Measurements from ENCODE around the gene MRPL42. TPM values are rescaled to one million over a fixed set of nuclear protein-coding genes. Genes with fewer than 3 reads are reported as not detected.

Gene MRPL42
- total and polyA plus RNA-seq, 2 donors (not counting 1 experiment from before 2014, with no cell fraction given) = 31.5 to 45.2 TPM

DNA sequence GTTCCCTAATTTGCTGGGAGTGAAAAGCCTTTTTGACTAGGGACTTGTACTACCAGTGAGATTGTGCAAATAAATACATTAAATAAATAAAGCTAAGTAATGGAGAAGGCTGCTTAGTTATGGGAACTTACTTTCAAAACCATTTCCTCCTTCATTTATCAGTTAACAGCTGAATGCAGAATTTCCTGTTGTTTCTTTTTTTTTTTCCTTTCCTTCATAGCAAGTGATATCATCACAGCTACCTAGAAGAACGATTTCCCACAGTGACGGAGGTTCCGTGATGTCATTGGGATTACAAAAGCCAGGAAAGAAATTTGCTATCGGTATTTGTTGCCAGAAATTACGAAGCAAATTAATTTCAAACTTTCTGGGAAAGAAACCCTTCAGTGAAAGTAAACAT, 63.0 kb downstream of the MRPL42 start:
- Histone ChIP-seq H3K9me3 (ENCODE audit: control extremely low read depth in 1 of 3, control insufficient read depth in 2 of 3, insufficient read depth in 1 of 3, low read length in 2 of 3) (peaks cover 0 to 8% (median 0%) of the 10 kb centered on the region in 3 donors), H2AFZ (ENCODE audit: insufficient read depth, low read depth, low read length, poor library complexity, severe bottlenecking) (no peak overlapping the region), H3K36me3 (replicated peaks in 1 of 2; ENCODE audit: control extremely low read depth in 1 of 2, control insufficient read depth in 1 of 2, extremely low read depth in 1 of 2, insufficient read depth in 2 of 2, low read length in 1 of 2) (no peaks in the 10 kb centered on the region), H3K4me1 (ENCODE audit: control insufficient read depth in 2 of 2, insufficient read depth in 2 of 2, low read length in 2 of 2) (no peaks in the 10 kb centered on the region), H3K27me3 (replicated peaks in 1 of 4; ENCODE audit: control extremely low read depth in 1 of 4, control insufficient read depth in 3 of 4, insufficient read depth in 4 of 4, low read length in 3 of 4) (no peaks in the 10 kb centered on the region), H3K4me3 (ENCODE audit: control extremely low read depth in 1 of 5, extremely low read depth in 1 of 5, insufficient read depth in 1 of 5, low read depth in 2 of 5, low read length in 4 of 5) (no peak overlapping the region), H4K20me1 (ENCODE audit: control insufficient read depth, insufficient read depth, low read length, poor library complexity, severe bottlenecking) (no peaks in the 10 kb centered on the region), H3K9ac (ENCODE audit: low read length) (no peak overlapping the region), H3K4me2 (replicated peaks; ENCODE audit: low read depth, low read length, poor library complexity, severe bottlenecking) (no peak overlapping the region), H3K27ac (ENCODE audit: low read length in 2 of 2) (no peak overlapping the region), H3K79me2 (ENCODE audit: control insufficient read depth, insufficient read depth, low read length) (no peaks in the 10 kb centered on the region)
- peaks cover 4% of the 10 kb centered on the region for H3K4me1 Mint-ChIP-seq
- peaks cover 9% of the 10 kb centered on the region for H3K27me3 Mint-ChIP-seq
- WGBS (ENCODE audit: insufficient coverage) = no CpG with 5 or more reads among the region's 5 CpGs
- intact Hi-C loops (cut with micrococcal nuclease) = no loop called here
- no peak overlapping the region for H3K27ac Mint-ChIP-seq
- ChIA-PET POLR2A (no interaction called here), CTCF (no interaction called here)
- no peak overlapping the region for H3K4me3 Mint-ChIP-seq
- no peak for TF ChIP-seq EZH2 (IDR thresholded peaks at IDR 0.05; ENCODE audit: borderline replicate concordance, insufficient read depth, low read depth, low read length, poor library complexity, severe bottlenecking)
- TF ChIP-seq, protein P1, sequence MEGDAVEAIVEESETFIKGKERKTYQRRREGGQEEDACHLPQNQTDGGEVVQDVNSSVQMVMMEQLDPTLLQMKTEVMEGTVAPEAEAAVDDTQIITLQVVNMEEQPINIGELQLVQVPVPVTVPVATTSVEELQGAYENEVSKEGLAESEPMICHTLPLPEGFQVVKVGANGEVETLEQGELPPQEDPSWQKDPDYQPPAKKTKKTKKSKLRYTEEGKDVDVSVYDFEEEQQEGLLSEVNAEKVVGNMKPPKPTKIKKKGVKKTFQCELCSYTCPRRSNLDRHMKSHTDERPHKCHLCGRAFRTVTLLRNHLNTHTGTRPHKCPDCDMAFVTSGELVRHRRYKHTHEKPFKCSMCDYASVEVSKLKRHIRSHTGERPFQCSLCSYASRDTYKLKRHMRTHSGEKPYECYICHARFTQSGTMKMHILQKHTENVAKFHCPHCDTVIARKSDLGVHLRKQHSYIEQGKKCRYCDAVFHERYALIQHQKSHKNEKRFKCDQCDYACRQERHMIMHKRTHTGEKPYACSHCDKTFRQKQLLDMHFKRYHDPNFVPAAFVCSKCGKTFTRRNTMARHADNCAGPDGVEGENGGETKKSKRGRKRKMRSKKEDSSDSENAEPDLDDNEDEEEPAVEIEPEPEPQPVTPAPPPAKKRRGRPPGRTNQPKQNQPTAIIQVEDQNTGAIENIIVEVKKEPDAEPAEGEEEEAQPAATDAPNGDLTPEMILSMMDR (IDR thresholded peaks at IDR 0.05) = no peak
- no peak for DNase-seq
- no peak for ATAC-seq (ENCODE audit: low read depth)
- H3K9me3 Mint-ChIP-seq (ENCODE audit: insufficient read depth) = no peaks in the 10 kb centered on the region

DNA sequence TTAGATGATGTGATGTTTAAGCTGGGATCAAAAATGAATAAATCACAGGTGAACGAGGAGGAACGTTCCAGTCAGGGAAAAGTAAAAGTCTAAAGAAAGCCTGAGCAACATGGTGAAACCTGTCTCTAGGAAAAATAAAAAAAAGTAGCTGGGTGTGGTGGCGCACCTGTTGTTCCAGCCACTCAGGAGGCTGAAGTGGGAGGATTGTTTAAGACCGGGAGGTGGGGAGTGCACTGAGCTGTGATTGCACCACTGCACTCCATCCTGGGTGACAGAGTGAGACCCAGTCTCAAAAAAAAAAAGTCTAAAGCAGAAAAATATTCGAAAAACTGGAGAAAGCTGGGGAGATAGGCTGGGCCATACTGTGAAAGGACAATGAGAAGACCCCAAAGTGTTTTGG, 66.0 kb downstream of the MRPL42 start:
- CTCF ChIA-PET = interaction anchor here (1.7 kb wide), 1 partner anchor 31 kb away, joined by 5 read pairs; no protein-coding TSS in a partner anchor
- ATAC-seq (ENCODE audit: low read depth) (no peak), DNase-seq (no peak)
- POLR2A ChIA-PET = no interaction called here
- Histone ChIP-seq H3K27ac (ENCODE audit: low read length in 2 of 2) (no peak overlapping the region), H3K4me2 (replicated peaks; ENCODE audit: low read depth, low read length, poor library complexity, severe bottlenecking) (no peak overlapping the region), H2AFZ (ENCODE audit: insufficient read depth, low read depth, low read length, poor library complexity, severe bottlenecking) (no peak overlapping the region), H3K9ac (ENCODE audit: low read length) (no peak overlapping the region), H3K4me1 (ENCODE audit: control insufficient read depth in 2 of 2, insufficient read depth in 2 of 2, low read length in 2 of 2) (peaks cover 20 to 23% of the 10 kb centered on the region in 2 donors), H3K36me3 (replicated peaks in 1 of 2; ENCODE audit: control extremely low read depth in 1 of 2, control insufficient read depth in 1 of 2, extremely low read depth in 1 of 2, insufficient read depth in 2 of 2, low read length in 1 of 2) (no peaks in the 10 kb centered on the region), H3K9me3 (ENCODE audit: control extremely low read depth in 1 of 3, control insufficient read depth in 2 of 3, insufficient read depth in 1 of 3, low read length in 2 of 3) (peaks cover 0 to 8% (median 0%) of the 10 kb centered on the region in 3 donors), H3K27me3 (replicated peaks in 1 of 4; ENCODE audit: control extremely low read depth in 1 of 4, control insufficient read depth in 3 of 4, insufficient read depth in 4 of 4, low read length in 3 of 4) (no peaks in the 10 kb centered on the region), H3K79me2 (ENCODE audit: control insufficient read depth, insufficient read depth, low read length) (no peaks in the 10 kb centered on the region), H3K4me3 (ENCODE audit: control extremely low read depth in 1 of 5, extremely low read depth in 1 of 5, insufficient read depth in 1 of 5, low read depth in 2 of 5, low read length in 4 of 5) (no peak overlapping the region), H4K20me1 (ENCODE audit: control insufficient read depth, insufficient read depth, low read length, poor library complexity, severe bottlenecking) (no peaks in the 10 kb centered on the region)
- WGBS (ENCODE audit: insufficient coverage) = 96% methylated on average over 3 of the region's 5 CpGs
- Mint-ChIP-seq H3K4me3 (no peak overlapping the region), H3K27ac (no peak overlapping the region), H3K4me1 (peaks cover 24% of the 10 kb centered on the region), H3K9me3 (ENCODE audit: insufficient read depth) (no peaks in the 10 kb centered on the region), H3K27me3 (peaks cover 3% of the 10 kb centered on the region)
- intact Hi-C loops (cut with micrococcal nuclease) = no loop called here
- TF ChIP-seq, protein P1 (IDR thresholded peaks at IDR 0.05) = no peak
